CD4-positive, alpha-beta T cell treated with Interleukin-15 for 1 hour (primary cell): ENCODE measurements around the gene APOL5.
"Not testable (repeated sequence)": the region's sequence is repeated elsewhere in the genome, so short reads cannot be mapped to it uniquely, and the experiment has no call there.

Experiments
- DNase-seq: peaks from one replicate; pipeline ENCODE4 v3.0.0-alpha.2; 2020

Gene APOL5, protein sequence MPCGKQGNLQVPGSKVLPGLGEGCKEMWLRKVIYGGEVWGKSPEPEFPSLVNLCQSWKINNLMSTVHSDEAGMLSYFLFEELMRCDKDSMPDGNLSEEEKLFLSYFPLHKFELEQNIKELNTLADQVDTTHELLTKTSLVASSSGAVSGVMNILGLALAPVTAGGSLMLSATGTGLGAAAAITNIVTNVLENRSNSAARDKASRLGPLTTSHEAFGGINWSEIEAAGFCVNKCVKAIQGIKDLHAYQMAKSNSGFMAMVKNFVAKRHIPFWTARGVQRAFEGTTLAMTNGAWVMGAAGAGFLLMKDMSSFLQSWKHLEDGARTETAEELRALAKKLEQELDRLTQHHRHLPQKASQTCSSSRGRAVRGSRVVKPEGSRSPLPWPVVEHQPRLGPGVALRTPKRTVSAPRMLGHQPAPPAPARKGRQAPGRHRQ

GRCh38 chr22:35717572-35717971, at the start of gene APOL5:
TSS of gene APOL5 (plus strand) at chr22:35717872. CDS start at chr22:35717872, 0 bp downstream.
- DNase-seq, result no peak

DNA sequence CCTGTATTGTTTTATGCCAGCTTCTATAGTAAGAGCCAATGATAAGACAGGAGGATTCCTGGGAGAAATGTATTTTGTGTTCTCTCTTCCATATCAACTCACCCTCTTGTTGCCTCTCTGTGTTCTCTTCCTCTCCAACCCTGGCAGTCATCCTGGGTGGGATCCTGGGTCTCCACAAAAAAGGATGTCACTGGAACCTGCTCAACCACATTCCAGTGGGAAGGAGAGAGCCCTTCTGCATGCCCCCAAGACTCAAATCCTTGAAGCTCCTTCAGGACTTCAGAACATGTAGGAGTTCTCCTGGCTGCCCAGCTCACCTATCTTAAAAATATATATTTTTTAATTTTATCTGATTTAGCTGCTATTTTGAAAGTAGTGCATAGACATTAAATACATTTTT, 43.3 kb upstream of the APOL5 start:
- no peak for DNase-seq

DNA sequence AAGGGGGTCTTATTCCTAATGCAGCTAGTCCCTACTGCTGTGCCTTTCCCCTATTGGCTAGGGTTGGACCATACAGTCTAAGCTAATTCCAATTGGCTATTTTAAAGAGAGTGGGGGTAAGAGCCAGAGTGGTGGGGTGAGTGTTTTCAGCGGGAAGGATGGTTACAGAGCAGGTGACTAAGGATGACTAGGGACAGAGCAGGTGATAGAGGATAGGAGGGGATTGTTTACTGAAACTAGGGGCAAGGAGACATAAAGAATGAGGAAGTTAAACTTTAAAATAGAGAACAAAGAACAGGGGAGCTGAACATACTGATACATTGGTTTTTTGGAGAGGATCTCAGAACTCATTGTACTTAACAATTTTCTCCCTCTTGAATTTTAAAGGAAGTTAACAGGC, 41.6 kb upstream of the APOL5 start:
- not testable (repeated sequence) for DNase-seq

- no peak for DNase-seq
These were observed 40.0 kb upstream of the APOL5 start for GRCh38 chr22:35677460-35678187.

GRCh38 chr22:35678836-35679235, 38.8 kb upstream of the APOL5 start:
- no peak for DNase-seq

- not testable (repeated sequence) for DNase-seq
These were observed 38.2 kb upstream of the APOL5 start for GRCh38 chr22:35679492-35679891.

- DNase-seq, result no peak
These were observed 36.1 kb upstream of the APOL5 start for GRCh38 chr22:35681454-35682052.

DNA sequence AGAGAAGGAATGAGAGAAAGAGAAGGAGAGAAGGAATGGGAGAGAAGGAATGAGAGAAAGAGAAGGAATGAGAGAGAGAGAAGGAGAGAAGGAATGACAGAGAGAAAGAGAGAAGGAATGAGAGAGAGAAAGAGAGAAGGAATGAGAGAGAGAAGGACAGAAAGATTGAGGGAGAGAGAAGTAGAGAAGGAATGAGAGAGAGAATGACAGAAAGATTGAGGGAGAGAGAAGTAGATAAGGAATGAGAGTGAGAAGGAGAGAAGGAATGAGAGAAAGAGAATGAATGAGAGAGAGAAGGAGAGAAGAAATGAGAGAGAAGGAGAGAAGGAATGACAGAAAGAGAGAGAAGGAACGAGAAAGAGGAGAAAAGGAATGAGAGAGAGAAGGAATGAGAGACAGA, 34.1 kb upstream of the APOL5 start:
- DNase-seq, result no peak

DNA sequence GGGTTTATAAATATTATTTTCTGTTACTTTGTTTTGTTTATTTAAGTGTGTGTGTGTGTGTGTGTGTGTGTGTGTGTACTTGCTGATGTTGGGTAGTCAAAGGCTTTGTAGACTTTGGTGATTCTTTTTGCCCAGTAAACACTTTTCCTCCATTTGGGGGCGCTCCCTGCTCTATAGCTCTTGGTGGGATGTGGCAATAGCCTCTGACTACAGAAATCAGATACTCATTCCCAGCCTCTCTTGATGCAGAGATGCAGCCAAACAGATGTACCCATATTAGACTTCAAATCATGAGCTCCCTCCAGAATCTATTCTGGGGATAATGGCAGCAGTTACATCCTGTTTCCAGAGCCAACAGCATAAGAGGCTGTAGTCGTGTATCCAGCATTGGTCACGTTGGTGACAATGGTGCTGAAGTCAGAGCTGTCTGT, 33.4 kb upstream of the APOL5 start:
- DNase-seq, result no peak

DNA sequence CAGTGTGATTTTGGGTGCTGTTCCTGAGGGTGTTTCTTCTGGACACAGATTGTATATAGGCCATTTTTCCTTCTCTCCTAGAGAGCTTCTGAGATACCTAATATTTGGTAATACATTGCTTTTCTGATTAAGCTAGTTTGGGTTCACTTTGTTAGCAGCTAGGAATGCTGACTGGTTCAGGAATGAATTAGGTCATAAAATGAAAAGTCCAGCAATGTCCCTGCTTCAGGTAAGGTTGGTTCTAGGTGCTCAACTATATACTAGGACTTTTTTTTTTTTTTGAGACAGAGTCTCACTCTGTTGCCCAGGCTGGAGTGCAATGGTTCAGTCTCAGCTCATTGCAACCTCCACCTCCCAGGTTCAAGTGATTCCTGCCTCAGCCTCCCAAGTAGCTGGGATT, 32.9 kb upstream of the APOL5 start:
- no peak for DNase-seq

DNA sequence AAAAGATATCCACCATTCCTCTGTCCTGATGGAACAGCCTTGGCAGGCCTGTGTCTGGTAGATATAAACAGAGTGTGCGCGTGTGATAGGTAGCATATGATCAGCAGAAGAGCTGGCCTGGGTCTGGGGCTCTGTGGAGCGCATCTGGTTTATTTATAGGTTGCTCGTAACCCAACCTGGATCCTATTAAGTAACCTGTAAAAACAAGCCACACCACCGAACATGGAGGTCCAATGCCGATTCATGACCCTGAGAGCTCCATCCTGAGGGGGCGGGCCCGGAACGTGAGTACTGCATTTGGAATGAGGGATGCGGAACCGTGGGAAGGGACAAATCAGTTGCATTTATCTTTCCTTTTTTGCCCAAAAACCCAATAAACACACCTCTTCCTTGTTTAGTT, 31.9 kb upstream of the APOL5 start:
- DNase-seq, result no peak

- DNase-seq, result no peak
These were observed 31.4 kb upstream of the APOL5 start for GRCh38 chr22:35686298-35686697.

DNA sequence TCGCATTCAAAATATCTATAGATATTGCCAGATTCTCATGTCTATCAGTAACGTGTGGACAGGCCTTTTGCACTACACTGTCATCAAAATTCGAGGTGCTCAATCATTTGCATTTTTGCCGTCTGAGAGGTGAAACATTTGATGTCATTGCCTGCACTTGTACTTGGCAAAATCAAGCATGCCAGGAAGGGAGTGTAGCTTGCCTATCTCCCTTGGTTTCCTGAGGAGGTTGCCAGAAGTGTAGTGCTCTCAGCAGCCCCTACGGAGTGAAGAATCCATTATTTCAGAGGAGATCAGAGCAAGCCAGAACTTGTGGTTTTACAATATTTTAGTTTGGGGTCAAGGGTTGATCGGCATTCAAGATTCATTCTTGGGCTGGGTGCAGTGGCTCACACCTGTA, 30.2 kb upstream of the APOL5 start:
- no peak for DNase-seq

GRCh38 chr22:35688913-35689675, 28.6 kb upstream of the APOL5 start:
- DNase-seq, result no peak

DNA sequence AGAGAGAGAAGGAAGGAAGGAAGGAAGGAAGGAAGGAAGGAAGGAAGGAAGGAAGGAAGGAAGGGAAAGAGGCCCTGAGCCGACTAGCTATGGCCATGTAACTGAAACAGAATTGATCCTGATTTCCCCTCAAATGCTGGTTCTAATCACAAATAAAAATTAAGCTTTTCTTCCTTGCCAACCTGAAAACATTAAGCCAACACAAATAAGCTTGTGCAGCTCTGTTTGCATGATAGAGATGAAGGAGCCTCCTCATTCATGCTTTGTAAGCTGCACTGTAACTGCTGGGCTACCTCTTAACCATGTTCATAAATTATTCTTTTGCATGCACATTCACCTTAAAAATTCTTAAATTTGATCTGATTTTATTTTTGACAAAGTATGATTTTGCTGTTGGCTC, 27.7 kb upstream of the APOL5 start:
- no peak for DNase-seq

GRCh38 chr22:35695202-35695601, 22.5 kb upstream of the APOL5 start:
- no peak for DNase-seq

- DNase-seq, result no peak
These were observed 20.5 kb upstream of the APOL5 start for GRCh38 chr22:35697142-35697541.

DNA sequence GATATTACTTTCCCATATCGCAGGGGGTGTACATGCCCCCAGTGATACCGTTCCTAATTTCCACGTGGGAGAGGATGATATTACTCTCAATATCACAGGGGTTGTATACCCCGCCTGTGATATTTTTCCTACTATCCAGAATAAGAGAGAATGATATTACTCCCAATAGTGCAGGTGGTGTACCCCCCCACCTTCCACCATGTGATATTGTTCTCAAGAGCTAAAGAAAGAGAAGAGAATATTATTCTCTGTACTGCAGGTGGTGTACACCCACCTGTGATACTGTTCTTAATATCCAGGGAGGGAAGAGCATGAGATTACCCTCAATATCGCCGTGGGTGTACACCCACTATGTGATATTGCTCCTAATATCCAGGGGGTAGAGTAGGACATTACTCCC, 17.8 kb upstream of the APOL5 start:
- not testable (repeated sequence) for DNase-seq

GRCh38 chr22:35703861-35704584, 13.6 kb upstream of the APOL5 start:
- no peak for DNase-seq

GRCh38 chr22:35705141-35705540, 12.5 kb upstream of the APOL5 start:
- no peak for DNase-seq

- DNase-seq, result no peak
These were observed 9.2 kb upstream of the APOL5 start for GRCh38 chr22:35708453-35708852.

DNA sequence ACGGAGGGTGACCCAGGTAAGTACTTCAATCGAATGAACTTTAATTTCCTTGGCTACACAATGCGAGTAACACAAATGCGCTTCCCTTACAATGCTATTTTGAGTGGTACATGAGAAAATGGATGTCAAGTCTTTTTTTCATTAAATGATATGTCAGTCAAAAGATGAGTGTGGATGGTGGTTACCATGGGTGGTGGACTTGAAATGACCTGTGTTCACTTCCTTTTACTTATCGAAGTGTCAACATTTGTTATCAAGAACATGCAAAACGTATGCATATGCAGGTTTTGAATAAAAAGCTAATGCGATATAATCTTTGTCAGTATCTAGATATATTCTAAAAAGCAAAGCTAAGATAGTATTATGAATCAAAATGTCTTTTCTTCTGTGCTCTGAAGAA, 8.8 kb upstream of the APOL5 start:
- no peak for DNase-seq
